LHCN-M2 (cell line): ENCODE data around the gene XKR8. TPM values are rescaled to one million over a fixed set of nuclear protein-coding genes. Genes with fewer than 3 reads are reported as not detected.

Source experiments
- DNase-seq: peaks from one replicate; pipeline ENCODE4 v3.0.0-alpha.2; 2012; ENCODE audit warnings: low read depth
- total RNA-seq: library from RNA; depleted of rRNA; stranded (reverse); fragments of >200 nt; gene quantifications from 2 replicates; pipeline ENCODE4 v1.2.3, GENCODE V29; 2014

Gene XKR8
- total RNA-seq, 1 experiment from 2014 or later: 6.1 TPM

DNA sequence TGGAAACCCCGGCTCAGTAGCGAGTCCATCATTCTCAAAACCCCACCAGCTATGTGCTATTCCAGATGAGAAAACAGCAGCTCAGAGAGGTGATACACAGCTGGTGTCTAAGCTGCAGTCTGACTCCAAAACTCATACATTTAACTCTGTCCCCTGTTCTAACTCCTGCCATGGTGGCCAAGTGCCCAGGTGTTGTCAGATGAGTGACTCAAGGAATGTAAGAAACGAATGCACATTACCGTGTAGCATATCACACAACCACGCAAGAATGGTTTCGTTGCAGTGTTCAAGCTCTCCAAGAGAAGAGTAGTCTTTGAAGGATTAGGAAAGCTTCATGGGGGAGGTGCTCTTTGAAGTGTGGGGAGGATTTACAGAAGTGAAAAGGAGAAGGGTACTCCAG lies 4.7 kb upstream of the XKR8 start:
- no peak for DNase-seq

GRCh38 chr1:27956761-27957160 lies 3.0 kb upstream of the XKR8 start:
- no peak for DNase-seq

DNA sequence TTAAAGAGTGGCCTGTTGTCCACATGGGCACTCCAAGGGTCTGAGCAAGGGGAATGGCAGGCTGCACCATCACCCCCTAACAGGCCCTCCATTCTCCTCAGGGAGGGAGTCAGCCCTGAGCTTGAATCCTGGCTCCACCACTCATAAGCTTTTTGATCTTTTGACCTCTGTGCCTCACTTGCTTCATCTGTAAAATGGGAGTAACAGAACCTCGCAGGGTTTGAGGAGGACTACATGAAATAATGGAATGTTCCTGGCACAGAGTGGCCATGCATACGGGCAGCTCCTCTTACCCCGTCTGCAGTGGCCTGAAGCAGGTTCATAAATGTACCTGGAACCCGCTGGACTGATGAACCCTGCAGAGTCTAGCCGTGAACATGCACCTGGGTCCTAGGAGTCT lies 2.1 kb upstream of the XKR8 start:
- DNase-seq: no peak

GRCh38 chr1:27958513-27958912 lies 1.3 kb upstream of the XKR8 start:
- no peak for DNase-seq

DNA sequence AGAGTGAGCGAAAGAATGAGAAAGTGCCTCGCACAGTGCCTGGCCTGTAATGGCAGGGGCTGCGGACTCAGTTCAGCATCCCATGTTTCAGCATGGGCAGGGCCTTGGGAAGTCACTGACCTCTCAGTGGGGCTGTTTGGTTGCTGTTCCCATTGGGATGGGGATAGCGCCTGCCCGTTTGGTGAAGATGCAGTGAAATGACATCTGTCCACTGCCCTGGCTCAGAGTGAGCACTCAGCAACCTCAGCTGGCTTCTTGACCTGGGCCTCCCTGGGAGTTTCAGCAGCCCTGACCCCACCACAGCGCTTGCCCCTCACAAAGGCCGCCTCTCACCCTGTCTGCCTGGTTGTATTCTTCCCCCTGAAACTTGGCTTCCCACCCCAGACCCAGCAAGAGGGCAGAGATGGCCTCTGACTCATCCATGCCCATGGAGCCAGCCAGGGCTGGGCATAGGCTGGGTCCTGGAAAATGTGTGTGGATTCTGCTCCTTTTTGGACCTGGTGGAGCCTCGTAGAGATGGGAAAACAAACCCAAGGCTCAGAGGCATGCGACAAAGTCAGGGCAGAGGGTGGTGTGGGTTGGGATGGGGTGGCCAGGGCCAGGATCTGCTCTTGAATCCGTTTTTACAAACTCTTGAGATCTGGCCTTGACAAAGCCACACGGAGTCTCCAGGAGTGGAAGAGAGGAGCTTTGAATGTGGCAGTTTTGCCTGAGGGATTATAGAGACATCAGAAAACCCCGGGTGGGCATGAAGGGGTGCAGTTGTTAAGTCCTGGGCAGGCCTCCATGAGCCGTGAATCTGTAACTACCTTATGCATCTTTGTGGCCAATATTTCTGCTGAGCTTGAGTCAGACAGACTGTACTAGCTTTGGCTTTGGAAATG lies 1.2 kb downstream of the XKR8 start:
- DNase-seq: peak; percentile 45

DNA sequence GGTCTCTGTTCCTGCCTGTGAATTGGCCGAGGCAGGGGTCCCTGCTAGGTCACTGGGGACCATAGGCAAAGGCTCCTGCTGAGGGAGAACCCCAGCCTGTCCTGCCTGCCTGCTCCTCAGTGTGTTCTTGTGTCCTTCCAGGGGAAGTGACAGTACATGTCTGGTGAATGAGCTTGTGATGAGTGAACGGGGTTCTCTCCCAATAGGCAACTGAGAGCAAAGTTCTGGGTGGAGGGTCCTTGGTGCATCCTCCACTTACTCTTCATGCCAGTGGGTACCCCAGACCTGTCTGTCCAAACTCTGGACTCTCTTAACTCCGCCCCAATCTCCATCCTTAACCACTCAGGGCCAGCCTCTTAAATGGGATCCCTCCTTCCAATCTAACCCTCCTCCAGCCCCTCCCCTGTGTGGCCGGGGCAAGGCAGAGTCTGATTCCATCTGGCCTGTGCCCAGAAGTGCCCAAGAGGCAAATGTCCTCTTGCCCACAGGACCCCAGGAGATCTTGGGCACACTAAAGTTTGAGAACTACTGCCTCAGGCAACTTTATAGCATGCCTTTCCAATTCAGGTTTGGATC lies 2.0 kb downstream of the XKR8 start:
- DNase-seq: no peak

GRCh38 chr1:27963393-27963792 lies 3.6 kb downstream of the XKR8 start:
- no peak for DNase-seq

DNA sequence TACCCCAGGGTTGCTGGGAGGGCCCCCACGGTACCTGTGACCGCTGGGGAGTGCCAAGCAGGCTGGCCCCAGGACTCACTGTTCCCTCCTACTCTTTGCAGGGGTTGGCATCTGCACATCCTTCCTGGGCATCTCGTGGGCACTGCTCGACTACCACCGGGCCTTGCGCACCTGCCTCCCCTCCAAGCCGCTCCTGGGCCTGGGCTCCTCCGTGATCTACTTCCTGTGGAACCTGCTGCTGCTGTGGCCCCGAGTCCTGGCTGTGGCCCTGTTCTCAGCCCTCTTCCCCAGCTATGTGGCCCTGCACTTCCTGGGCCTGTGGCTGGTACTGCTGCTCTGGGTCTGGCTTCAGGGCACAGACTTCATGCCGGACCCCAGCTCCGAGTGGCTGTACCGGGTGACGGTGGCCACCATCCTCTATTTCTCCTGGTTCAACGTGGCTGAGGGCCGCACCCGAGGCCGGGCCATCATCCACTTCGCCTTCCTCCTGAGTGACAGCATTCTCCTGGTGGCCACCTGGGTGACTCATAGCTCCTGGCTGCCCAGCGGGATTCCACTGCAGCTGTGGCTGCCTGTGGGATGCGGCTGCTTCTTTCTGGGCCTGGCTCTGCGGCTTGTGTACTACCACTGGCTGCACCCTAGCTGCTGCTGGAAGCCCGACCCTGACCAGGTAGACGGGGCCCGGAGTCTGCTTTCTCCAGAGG lies 6.8 kb downstream of the XKR8 start:
- DNase-seq: no peak

GRCh38 chr1:27967106-27967883 lies 7.5 kb downstream of the XKR8 start:
- no peak for DNase-seq

GRCh38 chr1:27967884-27968466 lies 8.2 kb downstream of the XKR8 start:
- DNase-seq: no peak

- peak; percentile 90 for DNase-seq
Measured at GRCh38 chr1:27968692-27969091, 8.9 kb downstream of the XKR8 start.

DNA sequence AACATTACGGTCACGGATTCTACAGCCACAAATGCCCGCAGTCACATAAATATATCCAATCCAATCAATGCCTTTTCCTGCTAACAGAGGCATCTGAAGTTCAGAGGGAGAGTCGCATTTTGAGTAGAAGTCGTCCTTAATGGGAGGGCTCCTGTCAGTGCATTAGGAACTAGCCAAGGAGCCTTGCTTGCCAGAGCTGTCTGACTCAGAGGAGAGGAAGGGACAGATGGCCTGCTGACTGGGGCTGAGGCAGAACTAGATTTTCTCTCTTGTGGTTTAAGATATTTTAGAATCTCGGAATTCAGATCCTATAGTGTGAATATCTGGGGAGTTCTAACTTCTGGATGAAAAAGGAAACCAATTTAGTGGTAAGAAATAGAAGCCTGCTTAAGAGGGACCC lies 10.6 kb downstream of the XKR8 start:
- DNase-seq: peak; percentile 88

DNA sequence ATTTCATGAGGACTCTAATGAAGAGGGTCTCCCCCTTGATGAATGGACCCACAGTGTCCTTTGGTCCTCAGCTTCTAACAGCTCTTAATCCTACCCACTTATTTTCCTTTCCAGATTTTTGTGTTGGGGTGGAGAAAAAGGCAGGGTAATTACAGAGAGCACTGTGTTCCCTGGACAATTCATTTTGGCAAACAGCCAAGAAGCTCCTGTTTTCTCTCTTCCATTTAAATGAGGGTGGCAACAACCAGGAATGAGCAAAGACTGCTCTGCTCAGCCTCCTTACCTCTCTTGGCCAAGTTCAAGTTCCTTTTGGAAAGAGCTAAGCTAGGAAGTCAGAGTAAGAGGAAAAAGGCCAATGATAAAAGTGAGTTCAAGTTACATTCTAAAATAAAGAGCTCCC lies 11.9 kb downstream of the XKR8 start:
- peak; percentile 62 for DNase-seq

- no peak for DNase-seq
Measured at GRCh38 chr1:27972141-27972540, 12.4 kb downstream of the XKR8 start.

DNA sequence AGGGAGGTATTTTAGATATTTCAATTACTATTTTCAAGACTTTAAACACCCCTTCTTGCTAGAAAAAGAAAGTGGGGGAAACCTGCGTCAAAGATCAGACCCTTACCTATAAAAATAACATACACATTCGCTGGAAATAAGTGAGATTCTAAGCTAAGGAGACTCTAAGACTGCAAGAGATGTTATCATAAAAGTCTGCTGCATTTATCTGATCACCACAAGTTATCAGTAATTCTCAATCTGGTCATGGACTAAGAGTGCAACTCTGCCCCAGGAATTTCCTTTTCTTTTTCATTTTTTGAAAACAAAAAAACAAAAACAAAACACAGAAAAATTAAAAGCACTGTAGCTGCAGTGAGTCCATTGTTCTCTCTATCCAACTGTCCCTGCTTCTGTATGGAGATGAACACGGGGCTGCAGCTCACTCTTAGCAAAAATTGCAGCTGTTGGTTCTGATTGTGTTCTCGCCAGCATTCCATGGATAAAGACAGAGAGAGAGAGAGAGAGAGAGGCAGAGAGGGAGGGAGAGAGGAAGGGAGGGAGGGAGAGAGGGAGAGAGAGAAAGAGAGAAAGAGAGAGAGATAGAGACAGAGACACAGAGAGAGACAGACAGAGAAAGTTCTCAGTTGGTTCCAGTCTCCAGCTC lies 14.1 kb downstream of the XKR8 start:
- DNase-seq: peak; percentile 61

GRCh38 chr1:27974417-27974781 lies 14.6 kb downstream of the XKR8 start:
- no peak for DNase-seq

DNA sequence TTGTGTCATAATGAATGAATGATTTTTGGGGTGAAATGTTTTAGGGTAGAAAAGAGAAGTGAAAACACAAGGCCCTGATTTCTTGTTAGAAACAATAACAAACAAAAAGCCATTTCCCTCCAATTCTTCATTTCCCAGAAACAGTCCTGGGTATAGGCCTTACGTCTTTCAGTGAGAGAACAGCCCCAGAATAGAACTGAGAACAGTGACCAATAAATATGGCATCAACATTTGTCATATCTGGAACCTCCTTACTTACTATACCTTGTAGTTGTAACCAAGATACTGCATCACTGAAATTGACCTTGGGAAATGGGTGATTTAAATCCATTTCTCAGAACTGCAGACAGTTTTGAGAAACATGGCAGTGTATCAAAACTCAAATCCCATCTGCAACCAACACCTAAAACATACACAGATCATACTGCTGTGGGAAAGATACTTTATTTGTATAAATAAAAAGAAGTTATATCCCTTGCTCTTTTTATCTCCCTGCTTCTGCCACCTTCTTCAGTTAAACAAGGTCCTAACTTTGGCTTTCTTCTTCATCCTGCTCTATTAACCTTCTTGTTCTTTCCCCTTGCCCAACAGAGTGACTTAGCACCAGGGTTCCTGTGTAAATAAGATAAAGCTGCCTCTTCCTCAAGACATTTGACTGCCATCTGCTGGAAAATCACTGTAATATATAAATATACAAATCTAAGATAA lies 19.5 kb downstream of the XKR8 start:
- DNase-seq: peak; percentile 60

DNA sequence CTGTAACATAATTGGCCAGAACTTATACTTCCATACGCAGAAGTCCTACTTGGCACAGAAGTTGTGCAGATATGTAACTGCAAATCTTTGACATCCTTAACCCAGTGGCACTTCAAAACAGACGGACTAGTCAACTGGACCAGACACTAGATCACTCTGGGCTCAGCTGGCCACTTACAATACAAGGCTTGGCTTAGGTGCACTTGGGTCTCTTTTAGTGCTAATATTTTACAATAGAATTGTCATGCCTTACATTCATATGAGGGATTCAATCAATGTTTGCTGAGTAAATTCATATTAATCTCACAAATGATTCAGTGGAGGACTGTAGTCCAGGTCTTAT lies 20.1 kb downstream of the XKR8 start:
- DNase-seq: no peak

DNA sequence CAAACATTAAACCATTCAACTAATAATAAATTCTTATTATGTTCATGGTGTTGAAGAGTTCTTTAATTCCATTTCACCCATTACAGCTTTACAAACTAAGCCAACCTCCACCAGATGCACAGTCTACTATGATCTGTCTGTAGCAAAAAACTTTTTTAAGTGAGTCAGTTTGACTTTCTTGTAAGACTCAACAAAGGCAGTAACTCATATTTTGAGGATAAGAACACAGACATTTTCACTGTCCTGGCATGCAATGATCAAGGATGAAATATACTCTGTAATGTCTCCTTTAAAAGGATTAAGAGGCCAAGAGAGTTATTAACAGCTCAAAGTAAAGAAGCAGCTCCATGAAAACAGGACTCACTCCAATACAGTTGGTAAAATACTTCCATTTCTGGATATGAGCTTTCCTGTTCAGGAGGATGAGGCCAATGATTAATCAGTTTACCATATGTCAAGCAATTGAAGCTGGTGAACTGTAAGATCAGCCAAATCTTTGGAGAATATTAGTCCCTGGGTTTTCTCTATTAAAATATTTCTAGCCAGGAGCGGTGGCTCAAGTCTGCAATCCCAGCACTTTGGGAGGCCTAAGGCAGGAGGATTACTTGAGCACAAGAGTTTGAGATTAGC lies 20.6 kb downstream of the XKR8 start:
- no peak for DNase-seq

DNA sequence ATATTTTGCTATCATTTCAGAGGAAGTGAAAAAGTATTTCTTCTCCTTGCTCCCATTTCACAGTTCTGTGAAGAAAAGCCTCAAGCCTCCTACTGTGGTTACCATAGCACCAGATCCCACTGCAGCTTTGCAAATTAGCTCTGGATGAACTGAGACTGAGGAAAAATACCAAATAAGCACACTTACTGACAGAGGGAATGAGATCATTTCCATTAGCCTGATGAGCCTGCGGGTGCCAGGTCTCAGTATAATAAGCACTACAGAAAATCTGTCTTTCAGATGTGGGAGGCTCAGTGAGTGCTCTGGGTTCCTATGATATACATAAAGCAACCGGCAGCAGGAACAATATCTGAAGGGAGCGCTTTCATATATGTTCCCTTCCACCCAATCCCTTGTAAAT lies 21.4 kb downstream of the XKR8 start:
- no peak for DNase-seq
